ENCODE measurements around the gene WFIKKN2. TPM values are rescaled to one million over a fixed set of nuclear protein-coding genes. Genes with fewer than 3 reads are reported as not detected.
"Not testable (repeated sequence)": the region's sequence is repeated elsewhere in the genome, so short reads cannot be mapped to it uniquely, and the experiment has no call there.

The WFIKKN2 gene
- polyA plus RNA-seq, 2 of the 4 experiments (the other 2 are of a cell fraction), result not detected

DNA sequence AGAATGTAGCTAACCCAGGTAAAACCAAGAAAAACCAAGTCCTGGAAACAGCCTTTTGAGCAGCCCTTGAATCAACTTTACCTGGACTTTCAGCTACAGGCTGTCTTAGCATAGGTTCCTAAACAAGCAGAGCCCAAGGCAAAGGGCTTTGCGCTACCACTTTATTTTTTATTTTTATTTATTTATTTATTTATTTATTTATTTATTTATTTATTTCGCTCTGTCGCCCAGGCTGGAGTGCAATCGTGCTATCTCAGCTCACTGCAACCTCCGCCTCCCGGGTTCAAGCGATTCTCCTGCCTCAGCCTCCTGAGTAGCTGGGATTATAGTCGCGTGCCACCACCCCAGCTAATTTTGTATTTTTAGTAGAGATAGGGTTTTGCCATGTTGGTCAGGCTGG lies 41.7 kb downstream of the WFIKKN2 start:
- TF ChIP-seq ZC3H11A (IDR thresholded peaks at IDR 0.05), result peak; percentile 78
- not testable (repeated sequence) for ATAC-seq; H3K4me3 ChIP-seq; H3K4me2 ChIP-seq; H3K27ac ChIP-seq; FAIRE-seq; DNase-seq (ENCODE audit: low read depth in 1 of 2, low spot score in 1 of 2); H3K4me1 ChIP-seq
- POLR2A ChIA-PET, result interaction anchor here (4.6 kb wide), 1 partner anchor 10 kb away, joined by 31 read pairs; the partner anchor contains the start of gene TOB1
- CTCF ChIA-PET, result interaction anchor here (0.7 to 2.3 kb wide), 2 partner anchors 25 to 202 kb away, joined by 3 to 13 read pairs; no protein-coding TSS in a partner anchor
- H3K9me3 ChIP-seq, result peaks cover 11% of the 10 kb centered on the region
- WGBS (ENCODE audit: missing lambda C conversion rate), result 95% methylated on average over 9 of the region's 9 CpGs

DNA sequence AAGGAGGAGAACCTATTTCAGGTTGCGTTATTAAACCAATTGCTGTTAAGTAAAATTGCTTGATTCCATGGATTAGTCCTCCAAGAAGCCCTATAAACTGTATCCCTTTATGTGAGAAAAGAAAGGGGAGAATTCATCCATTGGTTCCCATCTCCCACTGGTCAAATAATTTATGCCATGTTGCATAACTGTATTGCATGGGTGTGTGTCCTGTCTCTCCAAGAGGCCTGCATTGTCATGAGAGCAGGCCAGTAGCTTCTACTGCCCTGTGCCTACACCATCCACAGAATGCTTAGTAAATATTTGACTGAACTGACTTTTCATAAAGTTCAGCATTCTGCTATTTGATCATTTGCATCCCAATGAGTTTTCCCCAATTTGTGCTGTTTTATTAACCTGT lies 42.5 kb downstream of the WFIKKN2 start:
- Histone ChIP-seq H3K9me3 (peaks cover 11% of the 10 kb centered on the region), H3K27ac (0 out of 6 replicates have a peak overlapping the region, but pooled peaks of 1 of the 2 experiments have one; percentile 14), H3K4me1 (peaks cover 16% of the 10 kb centered on the region), H3K4me2 (no peak overlapping the region), H3K4me3 (no peak overlapping the region)
- DNase-seq (ENCODE audit: low read depth in 1 of 2, low spot score in 1 of 2) (no peak), ATAC-seq (no peak; a peak in 1 of 6 replicates), FAIRE-seq (no peak)
- 93% methylated on average over 1 of the region's 1 CpG for WGBS (ENCODE audit: missing lambda C conversion rate)
- TF ChIP-seq JUN (IDR thresholded peaks at IDR 0.05) (no peak), TP53 (CRISPR knock-in tag; IDR thresholded peaks at IDR 0.05) (no peak), POLR2AphosphoS2 (conservative IDR thresholded peaks at IDR 0.05; ENCODE audit: low read length) (no peak), POLR2A (IDR thresholded peaks at IDR 0.05; ENCODE audit: low read length) (no peak), SREBF2 (IDR thresholded peaks at IDR 0.05) (no peak), EP300 (IDR thresholded peaks at IDR 0.05) (no peak), MYC (IDR thresholded peaks at IDR 0.05; ENCODE audit: borderline replicate concordance, low read length) (no peak), GATA3 (IDR thresholded peaks at IDR 0.05; ENCODE audit: borderline replicate concordance) (no peak), NPAS2 (CRISPR knock-in tag; IDR thresholded peaks at IDR 0.05; ENCODE audit: borderline replicate concordance) (no peak)
- TF ChIP-seq, protein P1, sequence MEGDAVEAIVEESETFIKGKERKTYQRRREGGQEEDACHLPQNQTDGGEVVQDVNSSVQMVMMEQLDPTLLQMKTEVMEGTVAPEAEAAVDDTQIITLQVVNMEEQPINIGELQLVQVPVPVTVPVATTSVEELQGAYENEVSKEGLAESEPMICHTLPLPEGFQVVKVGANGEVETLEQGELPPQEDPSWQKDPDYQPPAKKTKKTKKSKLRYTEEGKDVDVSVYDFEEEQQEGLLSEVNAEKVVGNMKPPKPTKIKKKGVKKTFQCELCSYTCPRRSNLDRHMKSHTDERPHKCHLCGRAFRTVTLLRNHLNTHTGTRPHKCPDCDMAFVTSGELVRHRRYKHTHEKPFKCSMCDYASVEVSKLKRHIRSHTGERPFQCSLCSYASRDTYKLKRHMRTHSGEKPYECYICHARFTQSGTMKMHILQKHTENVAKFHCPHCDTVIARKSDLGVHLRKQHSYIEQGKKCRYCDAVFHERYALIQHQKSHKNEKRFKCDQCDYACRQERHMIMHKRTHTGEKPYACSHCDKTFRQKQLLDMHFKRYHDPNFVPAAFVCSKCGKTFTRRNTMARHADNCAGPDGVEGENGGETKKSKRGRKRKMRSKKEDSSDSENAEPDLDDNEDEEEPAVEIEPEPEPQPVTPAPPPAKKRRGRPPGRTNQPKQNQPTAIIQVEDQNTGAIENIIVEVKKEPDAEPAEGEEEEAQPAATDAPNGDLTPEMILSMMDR (IDR thresholded peaks at IDR 0.05), result no peak
- TF ChIP-seq, protein P2, sequence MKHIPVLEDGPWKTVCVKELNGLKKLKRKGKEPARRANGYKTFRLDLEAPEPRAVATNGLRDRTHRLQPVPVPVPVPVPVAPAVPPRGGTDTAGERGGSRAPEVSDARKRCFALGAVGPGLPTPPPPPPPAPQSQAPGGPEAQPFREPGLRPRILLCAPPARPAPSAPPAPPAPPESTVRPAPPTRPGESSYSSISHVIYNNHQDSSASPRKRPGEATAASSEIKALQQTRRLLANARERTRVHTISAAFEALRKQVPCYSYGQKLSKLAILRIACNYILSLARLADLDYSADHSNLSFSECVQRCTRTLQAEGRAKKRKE (CRISPR knock-in tag; IDR thresholded peaks at IDR 0.05; ENCODE audit: low read depth), result no peak
- TF ChIP-seq, protein P3, sequence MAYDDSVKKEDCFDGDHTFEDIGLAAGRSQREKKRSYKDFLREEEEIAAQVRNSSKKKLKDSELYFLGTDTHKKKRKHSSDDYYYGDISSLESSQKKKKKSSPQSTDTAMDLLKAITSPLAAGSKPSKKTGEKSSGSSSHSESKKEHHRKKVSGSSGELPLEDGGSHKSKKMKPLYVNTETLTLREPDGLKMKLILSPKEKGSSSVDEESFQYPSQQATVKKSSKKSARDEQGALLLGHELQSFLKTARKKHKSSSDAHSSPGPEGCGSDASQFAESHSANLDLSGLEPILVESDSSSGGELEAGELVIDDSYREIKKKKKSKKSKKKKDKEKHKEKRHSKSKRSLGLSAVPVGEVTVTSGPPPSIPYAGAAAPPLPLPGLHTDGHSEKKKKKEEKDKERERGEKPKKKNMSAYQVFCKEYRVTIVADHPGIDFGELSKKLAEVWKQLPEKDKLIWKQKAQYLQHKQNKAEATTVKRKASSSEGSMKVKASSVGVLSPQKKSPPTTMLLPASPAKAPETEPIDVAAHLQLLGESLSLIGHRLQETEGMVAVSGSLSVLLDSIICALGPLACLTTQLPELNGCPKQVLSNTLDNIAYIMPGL (CRISPR knock-in tag; IDR thresholded peaks at IDR 0.05; ENCODE audit: borderline replicate concordance), result no peak
- POLR2A ChIA-PET, result interaction anchor here (4.6 kb wide), 1 partner anchor 11 kb away, joined by 31 read pairs; the partner anchor contains the start of gene TOB1
- CTCF ChIA-PET, result interaction anchor here (1.0 to 2.3 kb wide), 3 partner anchors 26 to 72 kb away, joined by 5 to 13 read pairs (median 9); no protein-coding TSS in a partner anchor

DNA sequence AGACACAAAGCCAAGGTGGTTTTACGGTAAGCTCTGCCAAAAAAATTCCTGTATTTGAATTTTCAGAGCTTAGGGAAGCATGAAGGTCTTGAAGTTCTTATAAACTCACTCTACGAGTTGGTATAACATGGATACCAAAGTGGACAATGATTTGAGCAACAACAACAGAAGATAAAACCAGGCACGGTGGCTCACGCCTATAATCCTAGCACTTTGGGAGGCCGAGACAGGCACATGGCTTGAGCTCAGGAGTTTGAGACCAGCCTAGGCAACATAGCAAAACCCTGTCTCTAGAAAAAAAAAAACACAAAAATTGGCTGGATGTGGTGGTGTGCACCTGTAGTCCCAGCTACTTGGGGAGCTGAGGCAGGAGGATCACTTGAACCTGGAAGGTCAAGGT lies 43.7 kb downstream of the WFIKKN2 start:
- H3K4me2 ChIP-seq, result no peak overlapping the region
- ChIA-PET CTCF (interaction anchor here (0.8 to 2.3 kb wide), 3 partner anchors 11 to 71 kb away, joined by 3 to 13 read pairs (median 9); no protein-coding TSS in a partner anchor), POLR2A (interaction anchor here (0.8 to 4.6 kb wide), 2 partner anchors 12 to 66 kb away, joined by 6 to 31 read pairs; partner anchors contain the start of gene TOB1)
- 88% methylated on average over 5 of the region's 5 CpGs for WGBS (ENCODE audit: missing lambda C conversion rate)
- no peak overlapping the region for H3K27ac ChIP-seq
- peaks cover 11% of the 10 kb centered on the region for H3K9me3 ChIP-seq
- H3K4me3 ChIP-seq, result no peak overlapping the region
- peaks cover 25% of the 10 kb centered on the region for H3K4me1 ChIP-seq
- no peak for FAIRE-seq
- no peak for TF ChIP-seq EHMT2 (IDR thresholded peaks at IDR 0.05; ENCODE audit: low read depth)
- no peak for TF ChIP-seq ZC3H11A (IDR thresholded peaks at IDR 0.05)
- TF ChIP-seq, protein P2 (CRISPR knock-in tag; IDR thresholded peaks at IDR 0.05; ENCODE audit: low read depth), result no peak
- no peak for TF ChIP-seq JUN (IDR thresholded peaks at IDR 0.05)
- no peak for TF ChIP-seq HEYL (CRISPR knock-in tag; IDR thresholded peaks at IDR 0.05)
- no peak for TF ChIP-seq MYC (IDR thresholded peaks at IDR 0.05; ENCODE audit: borderline replicate concordance, low read length)
- no peak for TF ChIP-seq KDM5A (IDR thresholded peaks at IDR 0.05)
- no peak for ATAC-seq
- no peak for DNase-seq (ENCODE audit: low read depth in 1 of 2, low spot score in 1 of 2)

All from A549 (cell line).